GM18868 (cell line): ENCODE data around the gene KCNAB2.

Experiments used
- ATAC-seq: cut with Tn5 transposase; IDR thresholded peaks from one replicate; pipeline ENCODE4 v1.9.1; 2021; ENCODE audit warnings: mild to moderate bottlenecking, moderate library complexity; ENCODE audit not compliant: unreplicated experiment

KCNAB2 gene

DNA sequence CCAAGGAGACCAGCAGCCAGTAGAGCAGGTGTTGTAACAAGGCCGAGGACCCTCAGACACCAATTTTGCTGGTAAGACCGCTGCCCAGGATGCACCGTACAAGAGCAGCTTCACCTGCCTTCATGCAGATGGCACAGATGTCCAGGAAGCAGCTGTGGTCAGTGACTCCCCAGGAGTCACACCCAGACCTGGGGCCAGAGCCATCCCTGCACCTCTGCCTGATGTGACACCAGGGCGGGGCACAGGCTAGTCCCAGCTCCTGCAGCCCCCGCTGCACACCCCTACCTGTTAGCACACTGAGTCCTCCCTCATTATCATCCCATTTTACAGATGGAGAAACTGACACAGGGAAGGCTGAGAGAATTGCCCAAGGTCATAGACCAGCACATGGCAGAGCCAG, 16.3 kb upstream of the KCNAB2 start:
- ATAC-seq = no peak

DNA sequence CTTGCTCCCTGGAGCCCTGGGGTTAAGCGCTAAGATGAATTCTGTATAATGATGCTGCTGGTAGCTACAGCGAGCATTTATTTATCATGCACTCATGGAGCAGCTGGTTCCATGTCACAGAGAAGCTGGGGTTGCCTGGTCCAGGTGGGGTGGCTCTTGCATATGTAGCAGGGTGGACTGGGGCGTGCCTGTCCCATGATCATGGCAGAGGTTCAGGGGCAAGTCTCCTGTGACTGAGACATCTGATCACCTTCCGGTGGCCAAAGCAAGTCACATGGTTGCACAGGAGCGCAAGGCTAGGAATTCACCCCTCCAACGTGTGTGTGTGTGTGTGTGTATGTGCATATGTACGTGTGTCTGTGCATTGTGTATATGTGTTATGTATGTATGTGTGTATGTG, 15.6 kb upstream of the KCNAB2 start:
- no peak for ATAC-seq

DNA sequence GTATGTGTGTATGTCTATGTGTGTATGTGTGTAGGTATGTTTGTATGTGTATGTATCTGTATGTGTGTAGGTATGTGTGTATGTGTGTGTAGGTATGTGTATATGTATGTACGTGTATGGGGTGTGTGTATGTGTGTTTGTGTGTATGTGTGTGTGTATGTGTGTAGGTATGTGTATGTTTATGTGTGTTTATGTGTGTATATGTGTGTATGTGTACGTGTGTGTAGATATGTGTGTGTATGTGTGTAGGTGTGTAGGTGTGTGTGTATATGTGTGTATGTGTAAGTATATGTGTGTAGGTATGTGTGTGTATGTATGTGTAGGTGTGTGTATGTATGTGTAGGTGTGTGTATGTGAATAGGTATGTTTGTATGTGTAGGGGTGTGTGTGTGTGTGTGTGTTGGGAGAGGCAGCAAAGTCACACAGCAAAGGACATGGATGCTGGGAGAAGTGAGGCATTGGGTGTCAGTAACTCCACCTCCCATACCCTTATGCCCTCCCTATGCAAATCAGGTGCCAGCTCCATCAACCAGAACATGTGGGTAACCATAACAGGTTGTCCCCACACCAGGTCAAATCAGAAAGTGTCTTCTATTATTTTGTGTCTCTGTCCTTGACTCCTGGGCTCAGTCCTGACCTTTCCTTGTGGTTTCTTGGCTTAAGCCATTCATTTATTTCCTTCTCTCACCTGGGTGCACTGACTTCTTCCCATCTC, 15.0 kb upstream of the KCNAB2 start:
- ATAC-seq = no peak

DNA sequence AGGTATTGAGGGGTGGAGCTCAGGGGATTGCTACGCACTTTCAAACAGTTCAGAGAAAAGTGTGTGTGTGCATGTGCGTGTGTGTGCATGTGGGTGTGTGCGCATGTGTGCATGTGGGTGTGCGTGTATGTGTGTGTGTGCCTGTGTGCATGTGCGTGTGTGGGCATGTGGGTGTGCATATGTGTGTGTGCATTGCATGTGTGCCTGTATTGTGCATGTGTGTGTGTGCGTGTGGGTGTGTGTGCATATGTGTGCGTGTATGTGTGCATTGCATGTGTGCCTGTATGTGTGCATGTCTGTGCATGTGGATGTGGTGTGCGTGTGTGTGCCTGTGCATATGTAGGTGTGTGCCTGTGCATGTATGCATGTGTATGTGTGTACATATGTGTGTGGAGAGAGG, 12.6 kb upstream of the KCNAB2 start:
- no peak for ATAC-seq

DNA sequence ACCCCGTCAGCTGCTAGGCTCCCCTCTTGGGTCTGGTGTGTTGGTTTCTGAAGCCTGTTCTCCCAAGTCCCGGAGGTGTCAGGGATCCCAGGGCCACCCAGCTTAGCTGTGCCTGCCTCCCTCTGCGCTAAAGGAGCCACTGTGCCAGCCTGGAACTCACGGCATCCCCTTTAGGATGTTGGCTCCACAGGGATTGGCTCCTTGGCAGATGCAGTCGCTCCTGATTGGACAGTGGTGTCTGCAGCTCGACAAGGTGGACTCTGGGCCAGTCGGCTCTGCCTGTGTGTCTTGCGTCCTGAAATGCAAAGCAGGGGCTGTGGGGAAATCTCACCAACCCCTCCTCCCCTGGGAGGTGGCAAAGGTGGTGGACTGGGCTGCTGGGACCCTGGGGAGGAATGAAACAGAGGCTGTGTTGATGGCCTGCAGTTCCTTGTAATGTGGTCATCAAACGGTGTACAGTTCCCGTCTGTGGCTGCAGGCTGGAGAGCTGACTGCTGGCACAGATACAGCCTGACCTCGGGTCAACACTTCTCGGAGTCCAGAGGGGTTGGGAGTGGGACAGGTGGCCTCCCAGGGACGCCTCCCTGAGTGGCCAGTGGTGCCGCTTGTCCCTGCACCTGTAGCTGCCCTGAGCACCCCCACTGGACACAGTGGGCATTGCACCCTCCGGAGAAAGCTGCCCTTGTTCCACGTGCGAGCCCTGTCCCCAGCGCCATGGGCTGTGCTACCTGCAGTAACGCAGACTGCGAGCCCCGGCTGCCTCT, 11.5 kb upstream of the KCNAB2 start:
- no peak for ATAC-seq

DNA sequence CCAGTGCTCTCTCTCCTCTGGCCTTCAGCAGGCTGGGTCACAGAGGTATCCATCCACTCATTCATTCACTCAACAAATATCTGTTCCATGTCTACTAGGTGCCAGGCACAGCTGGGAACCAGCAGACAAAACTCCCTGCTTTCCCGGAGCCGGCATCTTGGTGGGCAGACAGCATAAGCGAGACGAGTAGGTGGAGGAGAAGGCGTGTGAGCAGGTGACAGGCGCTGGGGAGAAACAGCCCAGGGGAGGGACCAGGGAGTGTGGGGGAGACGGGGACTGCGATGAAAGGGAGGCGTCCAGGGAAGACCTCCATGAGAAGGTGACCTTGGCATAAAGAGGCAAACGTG, 11.0 kb upstream of the KCNAB2 start:
- no peak for ATAC-seq

DNA sequence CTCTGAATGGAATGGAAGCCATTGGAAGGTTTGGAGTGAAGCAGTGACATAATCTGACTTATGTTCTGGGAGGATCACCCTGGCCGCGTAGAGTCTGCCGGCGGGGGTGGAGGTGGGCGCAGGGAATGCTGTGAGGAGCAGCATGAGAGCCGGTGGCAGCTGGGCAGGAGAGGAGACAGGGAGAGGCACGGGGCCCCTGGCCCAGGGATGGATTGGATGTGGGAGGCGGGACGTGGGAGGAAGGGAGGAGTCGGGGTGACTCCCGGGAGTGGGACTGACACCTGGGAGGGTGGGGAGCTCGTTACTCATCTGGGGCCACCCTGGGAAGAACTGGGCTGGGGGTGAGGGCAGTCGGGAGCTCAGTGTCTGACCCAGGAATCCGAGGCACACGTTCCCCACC, 10.4 kb upstream of the KCNAB2 start:
- no peak for ATAC-seq

DNA sequence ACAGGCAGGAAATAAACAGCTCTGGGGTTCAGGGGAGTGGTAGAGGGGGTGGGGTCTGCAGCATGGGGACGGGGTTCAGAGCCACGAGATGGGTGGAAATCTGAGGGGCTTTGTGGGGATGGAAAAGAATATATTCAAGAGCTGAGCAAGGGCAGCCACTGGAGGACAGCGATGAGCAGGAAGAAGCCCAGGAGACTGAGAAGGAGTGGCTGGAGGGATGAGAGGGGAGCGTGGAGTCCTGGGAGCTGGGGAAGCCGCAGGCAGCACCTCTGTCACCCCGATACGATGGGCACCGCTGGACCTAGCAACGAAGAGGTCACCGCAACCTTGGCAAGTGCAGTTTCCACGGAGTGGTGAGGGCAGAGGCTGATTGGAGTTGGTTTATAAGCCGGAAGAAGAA, 10.0 kb upstream of the KCNAB2 start:
- no peak for ATAC-seq

DNA sequence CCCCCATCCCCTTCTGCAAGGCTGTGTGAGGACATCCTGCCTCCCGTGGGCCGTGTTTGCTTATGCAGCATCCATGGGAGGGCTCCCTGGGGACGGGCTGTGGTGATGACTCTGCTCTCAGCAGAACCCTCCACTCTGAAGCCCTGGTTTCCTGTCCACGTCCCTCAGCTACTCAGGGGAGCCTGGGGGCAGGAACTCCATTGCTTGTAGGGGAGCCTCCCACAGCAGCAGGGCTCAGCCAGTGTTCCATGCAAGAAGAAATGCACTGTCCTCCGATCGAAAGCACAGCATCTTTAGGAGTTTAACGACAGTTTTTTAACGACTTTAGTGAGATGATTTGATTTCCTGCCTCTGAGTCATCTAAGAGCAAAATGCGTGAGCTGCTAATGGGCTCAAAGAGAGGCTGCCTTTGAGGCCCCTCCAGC, 8.3 kb upstream of the KCNAB2 start:
- no peak for ATAC-seq

DNA sequence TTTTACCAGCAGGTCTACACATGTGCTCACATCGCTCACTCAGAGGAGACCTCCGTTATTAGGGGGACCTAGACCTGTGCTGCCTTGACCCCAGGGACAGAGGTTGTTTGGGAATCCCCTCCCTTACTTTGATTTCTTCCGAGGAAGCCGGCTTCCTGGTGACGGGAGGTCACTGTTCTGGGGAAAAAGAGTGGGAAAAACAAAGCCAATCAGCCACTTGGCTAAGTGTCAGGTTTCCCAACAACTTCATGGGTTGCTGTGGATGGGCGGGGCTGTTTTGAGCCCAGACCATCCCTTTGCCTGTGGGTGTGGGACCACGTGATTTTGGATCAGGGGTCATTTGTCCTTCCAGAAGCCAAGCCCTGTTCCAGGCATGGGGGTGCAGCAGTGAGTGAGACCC, 7.1 kb upstream of the KCNAB2 start:
- ATAC-seq = no peak

DNA sequence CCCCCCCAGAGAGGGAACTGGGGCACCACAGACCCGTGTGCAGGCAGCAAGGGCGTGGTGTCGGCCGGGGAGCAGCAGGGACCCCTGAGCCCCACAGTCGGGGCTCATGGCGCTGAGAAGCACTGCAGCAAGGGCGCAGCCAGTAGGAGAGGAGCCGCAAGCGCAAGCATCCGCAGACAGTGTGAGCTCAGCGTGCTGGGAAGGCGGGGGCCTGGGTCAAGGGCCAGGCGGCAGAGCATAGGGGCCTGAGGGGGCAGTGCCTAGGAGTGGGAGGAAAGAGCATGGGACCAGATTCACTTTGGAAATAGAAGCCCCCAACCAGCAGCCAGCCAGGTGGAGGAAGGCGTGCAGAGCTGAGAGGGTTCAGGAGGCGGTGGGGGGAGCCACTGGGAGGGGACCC, 6.7 kb upstream of the KCNAB2 start:
- ATAC-seq = no peak

DNA sequence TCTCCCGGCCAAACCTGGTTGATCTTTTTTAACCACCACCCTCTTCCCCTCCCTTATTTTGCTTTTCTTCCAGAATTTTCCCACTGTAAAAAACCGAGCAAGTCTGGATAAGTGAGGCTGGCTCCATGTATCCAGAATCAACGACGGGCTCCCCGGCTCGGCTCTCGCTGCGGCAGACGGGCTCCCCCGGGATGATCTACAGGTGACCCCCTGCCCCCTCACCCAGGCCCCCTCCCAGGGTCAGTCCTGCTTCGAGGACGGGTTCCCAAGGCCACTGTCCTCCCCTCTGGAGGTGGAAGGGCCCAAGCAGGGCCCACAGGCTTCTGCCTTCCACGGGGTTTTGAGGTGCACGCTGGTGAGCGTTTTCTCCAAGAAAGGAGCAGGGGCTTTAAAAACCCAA, 5.2 kb upstream of the KCNAB2 start:
- no peak for ATAC-seq

DNA sequence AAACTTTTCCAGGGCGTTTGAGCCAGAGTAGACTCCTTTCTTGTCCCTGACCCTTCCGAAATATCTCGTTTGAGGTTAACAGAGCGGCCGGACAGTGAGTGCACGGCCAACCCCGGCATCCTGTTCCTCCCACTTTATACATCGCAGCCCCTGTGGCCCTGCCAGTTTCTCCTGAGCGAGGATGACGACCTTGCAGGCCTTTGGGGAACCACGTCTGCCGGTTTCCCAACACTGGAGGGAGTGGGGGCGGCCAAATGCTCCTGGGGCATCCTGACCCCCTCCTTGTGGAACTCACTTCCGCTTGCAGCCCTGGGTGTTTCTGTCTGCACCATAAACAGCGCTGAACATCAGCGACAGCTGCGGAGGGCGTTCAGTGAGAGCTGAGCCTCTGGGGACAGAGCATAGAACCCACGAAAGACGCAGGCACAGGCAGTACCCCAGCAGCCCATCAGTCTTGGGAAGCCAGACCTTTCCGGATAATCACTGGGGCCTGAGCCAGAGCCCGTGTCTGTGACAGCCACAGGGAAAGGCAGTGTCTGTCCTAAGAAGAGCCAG, 4.8 kb upstream of the KCNAB2 start:
- no peak for ATAC-seq

DNA sequence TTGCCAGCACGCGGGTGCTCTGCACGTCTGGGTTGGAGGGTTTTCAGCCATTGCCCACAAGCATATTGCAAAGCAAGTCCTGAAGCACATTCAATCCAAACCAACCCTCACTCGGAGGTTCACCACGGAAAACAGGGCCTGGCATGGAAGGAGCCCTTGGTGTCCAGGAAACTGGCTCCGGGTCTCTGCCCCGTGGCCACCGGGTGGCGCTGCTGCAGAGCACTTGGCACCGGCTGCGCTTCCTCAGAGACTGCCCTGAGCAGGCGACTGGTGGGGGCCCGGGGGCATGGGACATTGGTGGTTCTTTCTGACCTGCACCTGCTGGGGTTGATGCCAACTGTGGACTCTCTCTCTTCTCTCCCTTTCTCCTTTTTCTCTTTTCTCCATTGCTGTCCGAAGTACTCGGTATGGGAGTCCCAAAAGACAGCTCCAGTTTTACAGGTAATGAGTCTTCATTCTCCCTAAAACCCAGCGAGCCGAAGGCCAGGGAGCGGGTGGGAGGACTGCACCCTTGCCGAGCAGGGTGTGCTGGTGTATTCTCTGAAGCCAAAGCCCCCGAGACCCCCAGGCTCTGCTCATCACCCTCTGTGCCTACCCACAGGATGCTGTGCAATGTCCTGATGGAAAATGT, 4.1 kb upstream of the KCNAB2 start:
- no peak for ATAC-seq

DNA sequence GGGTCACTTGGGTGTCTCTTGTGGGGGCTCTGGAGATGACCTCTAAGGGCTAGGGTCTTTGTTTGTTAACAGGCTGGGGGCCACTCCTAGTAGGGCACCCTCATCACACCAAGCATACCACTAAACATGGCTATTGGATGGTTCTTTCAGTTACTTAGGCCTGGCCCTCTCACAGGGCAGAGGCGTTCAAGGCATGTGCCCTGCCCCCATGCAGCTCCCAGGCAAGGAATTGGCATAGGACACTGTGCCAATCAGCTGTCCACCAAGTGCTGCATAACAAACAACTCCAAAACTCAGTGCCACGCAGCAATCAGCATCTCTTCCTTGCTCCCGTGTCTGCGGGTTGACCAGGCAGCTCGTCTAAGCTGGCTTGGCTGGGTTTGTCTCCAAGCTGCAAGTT, 2.1 kb upstream of the KCNAB2 start:
- no peak for ATAC-seq

DNA sequence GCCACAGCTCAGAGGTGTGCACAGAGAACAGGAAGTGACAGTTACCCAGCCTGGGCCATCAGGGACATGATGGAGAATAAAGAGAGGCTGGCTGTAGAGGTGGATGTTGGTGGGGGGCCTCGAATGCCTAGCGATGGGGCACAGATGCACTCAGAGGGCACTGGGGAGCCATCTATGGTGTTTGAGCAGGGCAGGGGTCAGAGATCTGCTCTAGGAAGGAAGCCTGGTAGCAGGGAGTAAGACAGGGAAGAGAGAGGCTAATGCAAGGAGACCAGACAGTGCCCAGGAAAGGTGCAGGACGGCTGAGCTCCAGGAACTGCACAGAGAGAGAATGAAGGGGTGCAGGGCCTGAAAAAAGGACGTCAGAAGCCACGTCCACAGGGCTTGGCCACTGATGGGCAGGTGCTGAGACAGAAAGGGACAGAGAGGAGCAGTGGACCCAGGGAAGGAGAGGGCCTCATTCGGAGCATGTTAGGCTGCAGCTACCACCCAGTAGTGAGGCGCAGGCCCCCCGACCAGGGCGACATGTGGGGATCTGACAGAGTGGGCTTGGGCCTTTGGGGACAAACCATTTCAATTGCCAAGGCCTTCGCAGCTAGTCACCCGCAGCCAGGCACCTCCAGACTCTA, 1.1 kb upstream of the KCNAB2 start:
- ATAC-seq = no peak

DNA sequence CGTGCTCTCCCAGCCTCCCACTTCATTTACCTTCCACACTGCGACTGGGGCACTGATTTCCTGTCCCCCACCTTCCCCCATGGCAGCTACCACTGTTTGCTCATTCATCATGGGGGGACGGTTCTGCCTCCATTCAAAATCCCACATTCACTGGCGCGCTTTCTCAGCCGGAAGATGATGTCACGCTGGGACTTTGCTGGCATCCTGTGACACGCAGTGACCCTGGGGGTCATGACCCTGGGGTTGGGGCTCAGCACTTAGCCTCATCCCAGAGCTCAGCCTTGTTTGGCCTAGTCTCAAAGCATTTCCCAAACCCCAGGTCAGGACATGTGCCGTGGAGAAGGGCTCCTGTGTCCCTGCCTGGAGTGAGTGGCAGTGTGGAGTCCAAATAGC, 582 bp upstream of the KCNAB2 start:
- no peak for ATAC-seq

DNA sequence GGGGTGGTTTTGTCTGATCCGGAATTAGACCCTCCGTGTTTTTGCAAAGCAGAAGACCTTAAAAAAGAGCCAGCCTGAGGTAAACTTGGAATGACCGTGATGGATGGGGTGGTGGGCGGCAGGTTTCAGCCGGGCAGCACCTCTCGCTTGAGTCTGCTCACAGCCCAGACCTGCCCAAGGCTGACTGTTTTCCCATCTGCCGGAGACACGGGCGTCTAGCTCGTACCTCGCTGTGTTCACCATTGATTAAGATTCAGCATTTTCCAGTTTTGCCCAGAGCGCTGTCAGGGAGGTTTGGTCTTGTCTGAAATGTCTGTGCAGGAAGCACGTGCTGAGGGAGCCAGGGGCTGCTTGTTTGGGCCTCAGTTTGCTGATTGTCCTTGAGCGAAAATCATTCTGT, 591 bp downstream of the KCNAB2 start:
- no peak for ATAC-seq

DNA sequence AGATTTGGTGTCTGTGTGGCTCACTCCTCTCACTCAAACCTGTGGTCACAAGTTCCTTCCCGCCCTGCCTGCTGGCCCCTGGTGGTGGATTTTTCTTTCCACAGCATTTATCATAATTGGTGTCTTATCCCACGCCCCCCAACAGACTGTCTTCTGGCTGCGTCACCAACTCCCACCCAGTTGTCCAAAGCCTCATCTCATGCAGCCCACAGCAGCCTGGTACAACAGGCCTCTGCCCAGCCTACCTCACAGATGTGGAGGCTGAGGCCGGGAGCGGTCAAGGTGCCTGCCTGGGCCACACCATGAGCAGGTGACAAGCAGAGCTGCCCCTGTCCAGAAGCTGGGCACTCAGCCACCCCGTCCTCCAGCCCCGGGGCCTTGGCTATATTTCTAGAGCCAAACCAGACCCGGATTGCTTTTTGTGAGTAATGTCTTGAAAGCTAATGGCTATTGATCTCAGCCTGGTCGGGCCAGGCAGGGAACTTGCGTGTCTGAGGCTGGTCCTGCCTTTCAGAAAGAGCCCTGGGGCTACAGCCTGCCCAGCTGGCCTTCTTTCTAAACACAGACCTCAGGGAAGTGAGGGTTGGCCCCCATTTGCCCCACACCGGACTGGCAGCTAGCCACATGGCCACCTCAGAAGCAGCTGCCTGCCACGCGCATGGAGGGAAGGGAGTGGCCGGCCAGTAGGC, 2.6 kb downstream of the KCNAB2 start:
- no peak for ATAC-seq

DNA sequence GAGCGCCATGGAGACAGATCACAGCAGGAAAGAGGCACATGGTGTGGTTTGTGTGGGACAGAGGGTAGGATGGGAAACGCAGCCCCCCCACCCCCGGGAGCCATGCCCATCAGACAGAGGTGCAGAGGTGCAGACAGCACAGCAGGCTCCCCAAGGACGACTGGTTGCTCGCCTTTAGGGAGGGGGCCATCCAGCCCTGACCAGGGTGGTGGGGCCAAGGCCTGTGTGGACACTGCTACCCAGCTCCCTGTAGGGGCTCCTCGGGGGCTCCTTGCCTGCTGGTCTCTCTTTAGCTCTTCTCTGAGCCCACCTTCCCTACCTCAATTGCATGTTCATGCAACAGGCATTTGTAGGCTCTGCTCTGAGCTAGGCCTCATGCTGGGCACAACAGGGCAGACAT, 3.7 kb downstream of the KCNAB2 start:
- ATAC-seq = no peak

DNA sequence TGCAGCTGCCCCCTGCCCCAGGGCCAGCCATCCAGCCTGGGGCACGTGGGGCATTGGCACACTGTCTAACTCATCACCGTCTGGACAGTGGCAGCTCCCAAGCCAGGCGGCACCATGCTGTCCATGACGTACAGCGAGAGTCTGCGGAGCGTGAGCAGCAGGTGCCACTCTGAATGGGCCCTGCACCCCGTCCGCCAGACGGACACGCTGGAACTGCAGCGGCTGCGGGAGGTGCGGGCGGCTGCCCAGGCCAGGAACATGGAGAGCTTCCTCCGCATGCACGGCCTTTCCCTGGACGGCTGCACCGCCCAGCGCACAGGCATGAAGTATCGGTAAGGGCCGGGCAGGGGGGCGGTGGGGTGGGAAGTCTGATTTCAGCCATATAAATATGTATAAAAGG, 5.7 kb downstream of the KCNAB2 start:
- ATAC-seq = no peak
